Measurements from ENCODE around the gene U2SURP. TPM values are rescaled to one million over a fixed set of nuclear protein-coding genes. Genes with fewer than 3 reads are reported as not detected.

U2SURP gene
- 52.6 to 125 TPM (median 91.9 TPM) in 5 replicates for total RNA-seq (2022; extraction: Qiagen RNA extraction; ENCODE audit: low read depth)

DNA sequence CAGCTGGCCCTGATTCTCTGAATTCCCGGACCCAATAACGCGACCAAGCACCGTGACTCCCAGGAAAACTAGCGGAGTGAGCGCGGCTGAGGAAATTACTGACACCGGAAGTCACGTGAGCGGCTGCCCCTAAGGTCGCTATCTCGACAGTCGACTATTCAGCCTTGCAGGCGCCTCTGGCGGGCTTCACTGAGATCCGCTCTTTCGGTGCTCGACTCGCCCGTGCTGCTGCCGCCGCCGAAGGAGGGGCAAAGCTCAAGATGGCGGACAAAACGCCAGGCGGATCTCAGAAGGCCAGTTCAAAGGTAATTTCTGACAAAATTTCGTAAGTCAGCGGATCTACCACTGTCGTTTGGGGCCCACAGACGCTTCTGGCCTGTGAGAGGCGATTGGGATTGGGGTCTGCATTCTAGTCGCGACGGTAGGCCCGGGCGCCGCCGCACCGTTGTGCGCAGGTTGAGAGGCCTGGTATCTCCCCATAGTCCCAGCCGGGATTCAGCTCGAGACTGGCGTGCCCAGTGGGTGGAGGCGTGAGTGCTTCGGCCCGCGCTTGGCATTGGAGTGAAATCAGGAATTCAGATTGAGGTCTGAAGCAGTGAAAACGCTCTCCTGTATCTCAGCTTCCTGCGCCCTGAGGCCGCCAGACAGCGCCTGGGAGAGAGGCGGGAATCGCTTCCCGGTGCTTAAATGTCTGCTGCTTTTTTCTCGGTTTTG lies at the start of gene U2SURP:
Gene U2SURP (plus strand): TSS at position 202 of the 714 bp plus-strand sequence. CDS start 59 bp downstream, at position 261.

GRCh38 chr3:142963516-142964448 lies 37.6 kb upstream of the U2SURP start, which contains the start of gene PAQR9:
Gene PAQR9 (minus strand): TSS chr3:142963674. CDS start chr3:142963336, 338 bp downstream.

Other genes with a start within 250 kb of the U2SURP start
- 29.1 to 38.5 TPM (median 33.5 TPM) in 5 replicates for gene PCOLCE2, start 112.5 kb upstream of the U2SURP start, total RNA-seq (2022; extraction: Qiagen RNA extraction; ENCODE audit: low read depth)
- 2.6 to 4.3 TPM (median 3.7 TPM) in 5 replicates for gene PAQR9, start 37.9 kb upstream of the U2SURP start, total RNA-seq (2022; extraction: Qiagen RNA extraction; ENCODE audit: low read depth)
- gene CHST2, start 118.2 kb downstream of the U2SURP start, total RNA-seq (2022; extraction: Qiagen RNA extraction; ENCODE audit: low read depth): 0.37 to 0.85 TPM (median 0.81 TPM) in 5 replicates